Stomach (tissue), 19 donors: Measurements from ENCODE around the gene BRWD1. TPM values are rescaled to one million over a fixed set of nuclear protein-coding genes. Genes with fewer than 3 reads are reported as not detected.

Source experiments
- DNase-seq, 2 donors: peaks; one replicate each; pipeline versions ENCODE4 v3.0.0 to v3.0.0-alpha.2; 2013 to 2019
- H3K27ac ChIP-seq, 5 donors: fragments of 200-600 bp in 4 of 5; sonication (generic) in 4 of 5; one replicate each; pipeline ENCODE4 v1.5.1; 2013 to 2019; ENCODE audit warnings: mild to moderate bottlenecking in 1 of 5, moderate library complexity in 1 of 5
- H3K27me3 ChIP-seq, 3 donors: fragments of 200-600 bp; sonication (generic); one replicate each; pipeline ENCODE4 v1.5.1; 2017 to 2019; ENCODE audit warnings: mixed run types in 1 of 3
- H3K36me3 ChIP-seq, 4 donors: fragments of 200-600 bp; sonication (generic); 1 replicate in 3 of 4; 2 replicates in 1 of 4; pipeline ENCODE4 v1.5.1; 2016 to 2019
- H3K4me1 ChIP-seq, 4 donors: fragments of 200-600 bp; sonication (generic); one replicate each; pipeline ENCODE4 v1.5.1; 2016 to 2019
- H3K4me3 ChIP-seq, 4 donors: fragments of 200-600 bp; sonication (generic) in 3 of 4; one replicate each; pipeline ENCODE4 v1.5.1; 2016 to 2019; ENCODE audit warnings: mild to moderate bottlenecking in 1 of 4
- H3K9me3 ChIP-seq, 4 donors: fragments of 200-600 bp; sonication (generic); one replicate each; pipeline ENCODE4 v1.5.1; 2016 to 2019
- EP300 ChIP-seq: sonication (generic); formaldehyde crosslinking; IDR thresholded peaks from one replicate; pipeline ENCODE4 v1.6.1; 2017; ENCODE audit warnings: antibody characterized with exemption
- POLR2A ChIP-seq, 4 donors: fragments of 450-650 bp; IDR thresholded peaks; one replicate each; pipeline ENCODE4 v1.6.1; 2016; ENCODE audit warnings: antibody characterized with exemption in 4 of 4, control low read depth in 2 of 4, mild to moderate bottlenecking in 1 of 4, moderate library complexity in 1 of 4
- POLR2AphosphoS5 ChIP-seq, 3 donors: sonication (generic); formaldehyde crosslinking; IDR thresholded peaks; one replicate each; pipeline ENCODE4 v1.6.1; 2016; ENCODE audit warnings: antibody characterized with exemption in 3 of 3
- WGBS, 5 donors: extraction: QIAGEN DNeasy Blood & Tissue Kit in 3 of 5; methylation state at CpG; one replicate each; pipeline versions ENCODE4 v1.1.5 to v1.1.7; 2013 to 2018; 5-methylcytosine and 5-hydroxymethylcytosine counted together
- intact Hi-C: fragments of 100-400 bp; cut with DNase I; formaldehyde crosslinking; loops from one replicate; pipeline ENCODE4 v1.15.1; 2023; ENCODE audit warnings: low total_unique reads
- long read RNA-seq, 10 donors: transcript quantifications; one replicate each; lab custom pipeline, GENCODE V29; 2026
- polyA plus RNA-seq, 3 donors: library from polyadenylated mRNA; stranded (reverse); fragments of 200-250 nt; gene quantifications; one replicate each; pipeline ENCODE4 v1.2.3, GENCODE V29; 2013
- total RNA-seq, 5 donors: library from RNA; depleted of rRNA; stranded (reverse); fragments of >200 nt; gene quantifications; one replicate each; pipeline versions ENCODE4 v1.1.0 to v1.2.3, GENCODE V29; 2014 to 2016
- TF ChIP-seq, protein P1 (sequence below), 7 experiments: fragments of 450-650 bp in 4 of 7; fragments of 200-600 bp in 3 of 7; sonication (generic) in 3 of 7; IDR thresholded peaks; one replicate each; pipeline ENCODE4 v1.5.1; 2016 to 2019; ENCODE audit warnings: antibody characterized with exemption in 7 of 7, control low read depth in 2 of 7, mild to moderate bottlenecking in 1 of 7
- donor health status: healthy with polysubstance abuse.
- donor health status: Bipolar disorder and iron deficiency.
- donor health status: healthy.

The BRWD1 gene
- total RNA-seq, result 100 to 1,000 TPM in 1 of 5 donors, 10 to 100 TPM in 4; 50.7 to 216 (median 66.5) TPM
- 1 to 10 TPM; 5.9 to 9.1 (median 8.4) TPM for polyA plus RNA-seq
- long read RNA-seq, donor 1, partial matches to known transcripts, result 0 of 4 reads
- long read RNA-seq, donor 1, other reads (novel, unspliced or antisense), result 0 of 4 reads
- long read RNA-seq, donor 2, partial matches to known transcripts, result 0 of 3 reads
- long read RNA-seq, donor 2, other reads (novel, unspliced or antisense), result 0 of 3 reads
- long read RNA-seq, donor 3, partial matches to known transcripts, result 0 of 1 reads
- long read RNA-seq, donor 3, other reads (novel, unspliced or antisense), result 0 of 1 reads
- long read RNA-seq, donor 4, partial matches to known transcripts, result 0 of 1 reads
- long read RNA-seq, donor 4, other reads (novel, unspliced or antisense), result 0 of 1 reads
- long read RNA-seq, donor 5, transcript BRWD1-202 (5 exons, 2,495 nt), result major isoform, 7 of 7 reads
- long read RNA-seq, donor 5, partial matches to known transcripts, result 0 of 7 reads
- long read RNA-seq, donor 5, other reads (novel, unspliced or antisense), result 0 of 7 reads
- long read RNA-seq, donor 6, transcript BRWD1-202 (5 exons, 2,495 nt), result major isoform, 7 of 7 reads
- long read RNA-seq, donor 6, partial matches to known transcripts, result 0 of 7 reads
- long read RNA-seq, donor 6, other reads (novel, unspliced or antisense), result 0 of 7 reads
- long read RNA-seq, donor 7, partial matches to known transcripts, result 0 of 4 reads
- long read RNA-seq, donor 7, other reads (novel, unspliced or antisense), result 0 of 4 reads
- long read RNA-seq, donor 8, partial matches to known transcripts, result 0 of 3 reads
- long read RNA-seq, donor 8, other reads (novel, unspliced or antisense), result 0 of 3 reads
- long read RNA-seq, donor 9, partial matches to known transcripts, result 0 of 5 reads
- long read RNA-seq, donor 9, other reads (novel, unspliced or antisense), result 0 of 5 reads
- long read RNA-seq, donor 10, full-length matches to known transcripts, result 1 of 1 reads
- long read RNA-seq, donor 10, partial matches to known transcripts, result 0 of 1 reads
- long read RNA-seq, donor 10, other reads (novel, unspliced or antisense), result 0 of 1 reads

- intact Hi-C loops, result no loop called here
- no peaks in the 10 kb centered on the region for H3K9me3 ChIP-seq
- DNase-seq, result peak; percentile 80 to 95
- peak within 1 kb of the TSS; percentile 91 to 98 (median 97) for H3K27ac ChIP-seq
- peaks cover 3 to 31% (median 26%) of the 10 kb centered on the region in 4 donors for H3K36me3 ChIP-seq
- no peaks in the 10 kb centered on the region for H3K27me3 ChIP-seq
- 0 to 1% (median 0%) methylated on average over 26 to 74 of the region's 78 CpGs for WGBS, 5 donors
- H3K4me1 ChIP-seq, result peaks cover 17 to 57% (median 38%) of the 10 kb centered on the region in 4 donors
- TF ChIP-seq, protein P1, sequence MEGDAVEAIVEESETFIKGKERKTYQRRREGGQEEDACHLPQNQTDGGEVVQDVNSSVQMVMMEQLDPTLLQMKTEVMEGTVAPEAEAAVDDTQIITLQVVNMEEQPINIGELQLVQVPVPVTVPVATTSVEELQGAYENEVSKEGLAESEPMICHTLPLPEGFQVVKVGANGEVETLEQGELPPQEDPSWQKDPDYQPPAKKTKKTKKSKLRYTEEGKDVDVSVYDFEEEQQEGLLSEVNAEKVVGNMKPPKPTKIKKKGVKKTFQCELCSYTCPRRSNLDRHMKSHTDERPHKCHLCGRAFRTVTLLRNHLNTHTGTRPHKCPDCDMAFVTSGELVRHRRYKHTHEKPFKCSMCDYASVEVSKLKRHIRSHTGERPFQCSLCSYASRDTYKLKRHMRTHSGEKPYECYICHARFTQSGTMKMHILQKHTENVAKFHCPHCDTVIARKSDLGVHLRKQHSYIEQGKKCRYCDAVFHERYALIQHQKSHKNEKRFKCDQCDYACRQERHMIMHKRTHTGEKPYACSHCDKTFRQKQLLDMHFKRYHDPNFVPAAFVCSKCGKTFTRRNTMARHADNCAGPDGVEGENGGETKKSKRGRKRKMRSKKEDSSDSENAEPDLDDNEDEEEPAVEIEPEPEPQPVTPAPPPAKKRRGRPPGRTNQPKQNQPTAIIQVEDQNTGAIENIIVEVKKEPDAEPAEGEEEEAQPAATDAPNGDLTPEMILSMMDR (IDR thresholded peaks at IDR 0.05), result peak in 4 of 7 experiments; percentile 18 to 36 (median 25)
- TF ChIP-seq EP300 (no peak), POLR2A (IDR thresholded peaks at IDR 0.05) (peak in 1 of 4 donors; percentile 55), POLR2AphosphoS5 (IDR thresholded peaks at IDR 0.05) (peak; percentile 34 to 82 (median 80))
- peak within 1 kb of the TSS; percentile 70 to 95 (median 94) for H3K4me3 ChIP-seq
Observed at GRCh38 chr21:39313571-39314142, at the start of gene BRWD1. TSS of gene BRWD1 (minus strand) at chr21:39313632. CDS start at chr21:39313491, 141 bp downstream.

GRCh38 chr21:39362733-39363132 is 49.3 kb upstream of the BRWD1 start:
- DNase-seq, result no peak
- Histone ChIP-seq H3K27me3 (no peaks in the 10 kb centered on the region), H3K36me3 (no peaks in the 10 kb centered on the region), H3K27ac (no peak overlapping the region), H3K9me3 (no peaks in the 10 kb centered on the region), H3K4me1 (no peaks in the 10 kb centered on the region), H3K4me3 (no peak overlapping the region)
- TF ChIP-seq POLR2AphosphoS5 (IDR thresholded peaks at IDR 0.05) (no peak), EP300 (no peak), POLR2A (IDR thresholded peaks at IDR 0.05) (no peak)
- TF ChIP-seq, protein P1 (IDR thresholded peaks at IDR 0.05), result no peak
- intact Hi-C loops, result no loop called here
- WGBS, 5 donors, result 87 to 94% (median 88%) methylated on average over 3 of the region's 3 CpGs

DNA sequence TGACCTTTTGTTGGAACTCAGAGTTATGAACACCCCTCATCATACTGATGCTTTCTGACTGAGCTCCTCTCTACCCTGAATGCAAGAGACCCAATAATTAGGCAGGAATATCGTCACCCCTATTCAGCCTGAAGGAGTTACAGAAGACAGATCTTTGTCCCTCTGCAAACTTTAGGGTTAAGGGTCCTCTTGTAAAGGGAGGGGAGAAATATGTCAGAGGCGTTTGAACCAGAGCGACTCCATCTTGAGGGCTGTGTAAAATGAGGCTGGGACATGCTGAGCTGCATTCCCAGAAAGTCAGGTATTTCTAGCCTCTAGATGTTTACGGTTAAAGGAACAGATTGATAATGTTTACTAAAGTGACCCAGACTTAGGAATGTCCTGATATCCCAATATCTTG is 46.0 kb upstream of the BRWD1 start:
- DNase-seq, result no peak
- no peaks in the 10 kb centered on the region for H3K27me3 ChIP-seq
- no peaks in the 10 kb centered on the region for H3K36me3 ChIP-seq
- H3K27ac ChIP-seq, result no peak overlapping the region
- no peaks in the 10 kb centered on the region for H3K9me3 ChIP-seq
- 59 to 78% (median 67%) methylated on average over 4 of the region's 4 CpGs for whole genome bisulfite sequencing, 5 donors
- no peak for TF ChIP-seq POLR2AphosphoS5 (IDR thresholded peaks at IDR 0.05)
- TF ChIP-seq EP300, result no peak
- TF ChIP-seq POLR2A (IDR thresholded peaks at IDR 0.05), result no peak
- TF ChIP-seq, protein P1 (IDR thresholded peaks at IDR 0.05), result no peak
- no peaks in the 10 kb centered on the region for H3K4me1 ChIP-seq
- intact Hi-C loops, result no loop called here
- no peak overlapping the region for H3K4me3 ChIP-seq

DNA sequence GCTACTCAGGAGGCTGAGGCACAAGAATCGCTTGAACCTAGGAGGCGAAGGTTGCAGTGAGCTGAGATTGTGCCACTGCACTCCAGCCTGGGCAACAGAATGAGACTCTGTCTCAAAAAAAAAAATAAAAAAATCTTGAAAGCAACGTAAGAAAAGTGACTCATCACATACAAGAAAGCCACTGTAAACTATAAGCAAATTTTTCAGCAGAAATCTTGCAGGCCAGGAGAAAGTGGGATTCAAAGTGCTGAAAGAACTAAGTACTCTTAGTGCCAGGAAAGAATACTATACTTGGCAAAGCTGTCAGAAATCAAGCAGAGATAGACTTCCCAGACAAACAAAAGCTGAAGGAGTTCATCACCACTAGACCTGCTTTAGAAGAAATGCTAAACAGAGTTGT is 39.9 kb upstream of the BRWD1 start:
- TF ChIP-seq EP300 (no peak), POLR2A (IDR thresholded peaks at IDR 0.05) (no peak), POLR2AphosphoS5 (IDR thresholded peaks at IDR 0.05) (no peak)
- TF ChIP-seq, protein P1 (IDR thresholded peaks at IDR 0.05), result no peak
- Histone ChIP-seq H3K4me1 (peaks cover 0 to 9% (median 4%) of the 10 kb centered on the region in 4 donors), H3K27ac (no peak overlapping the region), H3K36me3 (no peaks in the 10 kb centered on the region), H3K27me3 (no peaks in the 10 kb centered on the region), H3K4me3 (no peak overlapping the region), H3K9me3 (no peaks in the 10 kb centered on the region)
- DNase-seq, result no peak
- WGBS, 5 donors, result 63 to 83% (median 77%) methylated on average over 3 of the region's 3 CpGs
- intact Hi-C loops, result no loop called here
